ENCODE results near the gene OR2A7.
"Not testable (repeated sequence)": the region's sequence is repeated elsewhere in the genome, so short reads cannot be mapped to it uniquely, and the experiment has no call there.

GRCh38 chr7:144287171-144287784 is 22.7 kb upstream of the OR2A7 start:
- TF ChIP-seq, protein P1, sequence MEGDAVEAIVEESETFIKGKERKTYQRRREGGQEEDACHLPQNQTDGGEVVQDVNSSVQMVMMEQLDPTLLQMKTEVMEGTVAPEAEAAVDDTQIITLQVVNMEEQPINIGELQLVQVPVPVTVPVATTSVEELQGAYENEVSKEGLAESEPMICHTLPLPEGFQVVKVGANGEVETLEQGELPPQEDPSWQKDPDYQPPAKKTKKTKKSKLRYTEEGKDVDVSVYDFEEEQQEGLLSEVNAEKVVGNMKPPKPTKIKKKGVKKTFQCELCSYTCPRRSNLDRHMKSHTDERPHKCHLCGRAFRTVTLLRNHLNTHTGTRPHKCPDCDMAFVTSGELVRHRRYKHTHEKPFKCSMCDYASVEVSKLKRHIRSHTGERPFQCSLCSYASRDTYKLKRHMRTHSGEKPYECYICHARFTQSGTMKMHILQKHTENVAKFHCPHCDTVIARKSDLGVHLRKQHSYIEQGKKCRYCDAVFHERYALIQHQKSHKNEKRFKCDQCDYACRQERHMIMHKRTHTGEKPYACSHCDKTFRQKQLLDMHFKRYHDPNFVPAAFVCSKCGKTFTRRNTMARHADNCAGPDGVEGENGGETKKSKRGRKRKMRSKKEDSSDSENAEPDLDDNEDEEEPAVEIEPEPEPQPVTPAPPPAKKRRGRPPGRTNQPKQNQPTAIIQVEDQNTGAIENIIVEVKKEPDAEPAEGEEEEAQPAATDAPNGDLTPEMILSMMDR (conservative IDR thresholded peaks at IDR 0.05 in 1 of 2, IDR thresholded peaks at IDR 0.05 in 1 of 2; ENCODE audit: low read depth in 1 of 2, low read length in 2 of 2) = not testable (repeated sequence)
- not testable (repeated sequence) for TF ChIP-seq EZH2 (IDR thresholded peaks at IDR 0.05; ENCODE audit: low read length, missing control alignments)
